Measurements from ENCODE around the gene CD1E.
"Not testable (repeated sequence)": the region's sequence is repeated elsewhere in the genome, so short reads cannot be mapped to it uniquely, and the experiment has no call there.

CD1E gene

DNA sequence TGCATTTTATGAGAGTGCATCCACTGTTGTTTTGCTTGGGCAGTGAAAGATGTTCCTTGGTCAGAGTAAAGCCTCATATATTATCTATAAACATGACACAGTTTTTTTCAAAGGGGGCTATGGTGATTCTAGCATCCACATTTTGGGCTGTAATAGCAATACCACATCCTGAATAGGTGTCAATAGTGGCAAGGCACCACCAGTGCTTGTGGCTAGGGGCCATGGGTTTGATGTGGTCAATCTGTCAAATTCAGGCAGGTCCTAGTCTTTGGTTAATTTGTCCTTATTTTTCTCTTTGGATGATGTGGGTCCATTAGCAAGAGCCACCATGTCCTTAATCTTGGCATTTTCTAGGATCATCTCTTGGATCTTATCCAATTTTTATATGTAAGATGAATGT lies 13.1 kb downstream of the CD1E start:
- no peak for DNase-seq

DNA sequence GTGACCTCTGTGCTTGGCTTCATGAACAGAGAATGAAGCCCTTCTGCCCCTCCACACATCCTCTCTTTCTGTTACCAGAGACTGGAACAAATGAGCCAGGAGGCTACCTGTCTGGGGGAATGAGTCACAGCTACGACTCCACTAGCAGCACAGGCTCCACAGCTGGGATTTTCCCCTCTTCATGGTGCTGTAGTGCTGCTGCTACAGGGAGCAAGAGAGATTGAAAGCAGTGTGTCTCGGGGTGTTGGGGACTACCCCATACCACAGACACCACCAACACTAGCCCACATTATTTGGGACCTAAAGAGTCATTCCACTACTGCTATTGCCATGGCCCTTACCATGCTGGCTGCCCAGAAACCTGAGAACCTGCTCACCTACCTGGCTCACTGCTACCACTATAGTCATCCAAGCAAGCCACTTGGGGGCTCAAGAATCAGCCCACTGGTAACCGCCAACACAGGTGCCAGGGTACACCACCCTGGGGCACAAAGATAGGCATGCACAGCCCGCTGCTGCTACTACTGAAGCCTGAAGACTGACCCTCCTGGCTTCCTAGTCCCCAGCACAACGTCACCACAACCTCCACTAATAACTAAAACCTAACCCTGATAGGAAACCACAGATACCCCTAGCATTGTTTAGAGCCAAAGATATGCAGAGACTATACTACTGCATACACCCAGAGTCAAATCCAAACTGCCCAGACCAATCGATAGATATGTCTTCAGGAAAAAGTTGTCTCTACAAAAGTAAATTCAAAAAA lies 17.7 kb downstream of the CD1E start:
- no peak for DNase-seq

DNA sequence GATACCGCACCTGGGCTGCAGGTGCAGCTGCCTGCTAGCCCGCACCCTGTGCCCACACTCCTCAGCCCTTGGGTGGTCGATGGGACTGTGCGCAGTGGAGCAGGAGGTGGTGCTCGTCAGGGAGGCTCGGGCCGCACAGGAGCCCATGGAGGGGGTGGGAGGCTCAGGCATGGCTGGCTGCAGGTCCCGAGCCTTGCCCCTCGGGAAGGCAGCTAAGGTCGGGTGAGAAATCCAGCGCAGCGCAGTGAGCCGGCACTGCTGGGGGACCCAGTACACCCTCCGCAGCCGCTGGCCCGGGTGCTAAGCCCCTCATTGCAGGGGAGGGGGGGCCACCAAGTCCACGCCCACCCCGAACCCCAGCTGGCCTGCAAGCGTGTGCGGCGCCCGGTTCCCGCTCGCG lies 20.4 kb downstream of the CD1E start:
- not testable (repeated sequence) for DNase-seq

DNA sequence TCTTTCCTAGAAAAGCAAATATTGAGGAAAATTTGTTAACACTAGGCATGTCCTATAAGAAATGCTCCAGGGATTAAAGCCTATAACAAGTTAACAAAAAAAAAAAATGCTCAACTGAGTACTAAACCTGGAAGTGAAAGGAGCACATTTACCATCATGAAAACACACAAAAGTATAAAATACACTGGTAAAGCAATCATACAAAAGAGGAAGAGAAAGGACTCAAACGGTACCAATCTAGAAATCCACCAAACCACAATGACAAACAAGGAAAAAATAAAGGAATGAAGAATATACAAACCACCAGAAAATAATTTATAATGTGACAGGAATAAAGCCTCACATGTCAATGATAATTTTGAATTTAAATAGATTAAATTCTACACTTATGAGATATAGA lies 21.2 kb downstream of the CD1E start:
- DNase-seq: no peak

DNA sequence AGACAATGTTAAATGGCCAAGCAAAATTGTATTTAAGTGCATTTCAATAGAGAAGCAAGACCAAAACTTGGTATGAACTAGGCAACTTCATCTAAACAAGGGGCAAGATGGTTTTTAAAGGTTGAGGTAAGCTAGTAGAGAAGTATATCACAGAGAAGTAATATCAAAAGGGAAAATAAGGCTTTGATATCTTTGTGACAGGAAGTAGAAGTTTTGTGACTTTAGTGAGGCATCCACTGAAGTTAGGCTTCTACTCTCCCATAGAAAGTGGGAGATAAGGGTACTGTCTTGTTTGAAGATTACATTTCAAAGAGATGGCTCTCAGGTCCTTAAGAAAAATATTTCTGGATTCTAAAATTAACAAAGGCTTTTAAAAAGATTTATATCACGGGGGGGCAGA lies 36.6 kb downstream of the CD1E start:
- DNase-seq: no peak

DNA sequence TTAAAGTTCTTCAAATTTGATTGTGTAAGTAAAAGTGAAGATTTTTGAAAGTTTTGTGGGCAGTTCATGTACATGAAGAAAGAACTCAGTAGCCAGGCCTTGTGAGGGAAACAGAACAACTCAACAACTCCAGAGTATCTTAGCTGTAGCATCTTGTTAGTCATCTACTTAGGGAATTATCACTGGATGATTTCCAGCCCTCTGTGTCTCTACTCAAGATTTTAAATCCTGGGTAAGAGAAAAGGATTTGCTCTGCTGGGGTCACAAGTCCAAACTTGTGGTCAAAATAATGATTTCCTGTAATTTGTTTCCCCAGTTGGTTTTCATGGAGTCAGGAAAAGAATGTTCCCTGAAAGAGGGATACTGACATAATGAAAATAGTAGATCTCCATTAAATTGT lies 37.4 kb downstream of the CD1E start:
- DNase-seq: peak; percentile 1

DNA sequence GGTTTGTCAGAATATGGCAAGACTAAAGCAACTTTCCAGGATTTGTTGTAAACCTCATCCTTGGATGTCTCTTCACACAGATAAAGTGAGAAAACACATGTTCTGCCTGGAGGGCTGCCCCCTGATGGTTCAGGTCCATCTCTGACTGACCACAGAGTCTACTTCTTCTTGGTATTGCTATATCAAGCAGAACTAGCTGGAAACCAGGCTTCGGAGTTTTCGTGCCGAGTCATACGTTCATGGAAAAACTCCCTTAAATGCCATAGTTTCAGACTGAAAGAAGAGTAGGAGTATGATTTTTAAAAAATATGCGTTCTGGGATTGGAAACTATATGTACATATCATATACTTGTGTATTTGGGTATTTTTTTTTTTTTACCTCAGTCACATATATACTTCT lies 39.8 kb downstream of the CD1E start:
- DNase-seq: no peak

DNA sequence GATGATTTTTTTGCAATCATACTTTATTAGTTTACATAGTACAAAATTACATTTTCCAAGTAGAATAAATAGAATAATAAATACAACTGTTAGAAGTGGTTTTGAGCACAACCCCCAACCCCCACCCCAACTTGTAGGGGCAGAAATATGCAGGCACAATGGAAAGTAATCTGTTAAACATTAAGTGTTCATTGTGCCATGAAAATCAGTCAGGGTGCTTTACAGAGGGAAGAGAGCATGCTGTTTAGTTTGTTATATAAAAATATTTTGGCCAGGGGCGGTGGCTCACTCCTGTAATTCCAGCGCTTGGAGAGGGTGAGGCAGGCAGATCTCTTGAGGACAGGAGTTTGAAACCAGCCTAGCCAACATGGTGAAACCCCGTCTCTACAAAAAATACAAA lies 43.0 kb downstream of the CD1E start:
- DNase-seq: no peak

DNA sequence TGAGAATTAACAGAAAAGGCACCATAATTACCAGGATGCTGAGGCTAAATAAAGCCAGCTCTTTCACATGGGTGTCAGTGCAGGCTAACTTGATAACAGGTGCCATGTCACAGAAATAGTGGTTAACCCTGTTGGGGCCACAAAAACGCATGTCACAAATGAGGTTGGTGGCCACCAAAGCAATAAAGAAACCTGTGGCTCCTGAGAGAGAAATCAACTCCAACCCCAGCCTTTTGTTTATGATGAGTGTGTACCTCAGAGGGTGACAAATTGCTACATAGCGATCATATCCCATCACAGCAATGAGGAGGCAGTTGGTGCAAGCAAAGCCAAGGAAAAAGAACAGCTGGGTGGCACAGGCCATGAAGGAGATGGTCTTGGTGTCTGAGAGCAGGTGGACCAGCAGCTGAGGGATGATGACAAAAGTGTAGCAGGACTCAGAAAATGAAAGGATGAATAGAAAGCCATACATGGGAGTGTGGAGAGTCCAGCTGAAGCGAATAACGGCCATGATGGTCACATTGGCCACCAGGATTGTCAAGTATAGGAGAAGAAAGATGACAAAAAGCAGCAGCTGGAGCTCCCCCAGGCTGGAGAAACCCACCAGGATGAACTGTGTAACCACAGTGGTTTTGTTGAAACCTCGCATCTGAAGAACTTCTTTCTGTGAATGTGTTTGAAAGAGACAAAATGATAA lies 45.3 kb downstream of the CD1E start, which contains the start of gene OR10T2:
Gene OR10T2 (minus strand): TSS at position 649 of the 697 bp plus-strand sequence. CDS start 0 bp downstream, at position 649.
- no peak for DNase-seq

DNA sequence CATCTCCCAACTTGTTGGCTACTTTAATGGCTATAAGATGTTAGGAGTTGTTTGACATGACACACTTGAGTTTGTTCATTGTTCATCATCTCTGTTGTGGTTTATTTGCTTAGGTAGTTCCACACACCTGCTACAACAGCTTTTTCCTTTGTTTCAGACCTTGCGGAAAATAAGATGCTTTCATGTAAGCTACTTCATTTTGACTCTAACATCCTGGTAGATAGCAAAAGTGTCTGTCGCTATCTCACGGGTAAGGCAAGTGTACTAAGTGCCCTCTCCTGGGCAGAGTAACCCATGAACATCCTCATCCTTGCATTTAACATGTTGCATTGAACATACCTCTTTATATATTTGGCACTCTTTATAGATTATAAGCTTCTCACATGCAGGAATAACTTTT lies 47.2 kb downstream of the CD1E start:
- DNase-seq: no peak

DNA sequence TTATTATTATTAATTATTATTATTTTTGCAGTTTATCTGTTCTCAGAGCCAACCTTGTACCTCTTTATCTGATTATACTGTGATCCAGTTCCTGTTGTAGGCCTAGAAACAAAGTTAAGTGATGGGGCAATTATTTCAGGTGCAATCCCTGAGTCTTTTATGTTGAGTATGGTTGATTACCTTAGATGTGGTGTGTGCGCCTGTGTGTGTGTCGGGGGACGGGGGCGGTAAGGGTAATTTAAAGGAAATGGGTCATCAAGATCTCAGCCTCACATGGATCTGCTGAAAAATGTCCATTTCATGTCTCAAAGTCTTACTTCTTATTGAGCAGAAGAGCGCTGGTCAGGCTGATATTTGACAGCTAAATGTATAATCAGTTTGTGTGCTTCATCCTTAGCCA lies 53.4 kb downstream of the CD1E start:
- no peak for DNase-seq

Data from fibroblast of upper back skin (primary cell).